K562 (cell line): Measurements from ENCODE around the gene TAS2R1. TPM values are rescaled to one million over a fixed set of nuclear protein-coding genes. Genes with fewer than 3 reads are reported as not detected.

Experiments used
- ATAC-seq: fragments of 200-7000 bp; cut with Tn5 transposase; 3 replicates; pipeline ENCODE4 v1.9.1; 2020; ENCODE audit warnings: moderate library complexity
- BruUV-seq: library from RNA; stranded (reverse); fragments of 400-500 nt; replicated peaks from 2 replicates; lab custom pipeline; 2021; lab: Mats Ljungman, UMichigan
- CTCF ChIA-PET: fragments of 300-600 bp; formaldehyde crosslinking; extraction: SDS; loops from one replicate; lab custom pipeline; 2021; ENCODE audit warnings: low intra/inter-chr PET ratio; lab: Yijun Ruan, JAX
- POLR2A ChIA-PET: fragments of 300-600, 350-650 bp; sonication (Branson Sonifier 250); formaldehyde crosslinking; extraction: SDS; loops from one replicate; lab custom pipeline; 2021; ENCODE audit warnings: antibody characterized with exemption, inconsistent platforms; lab: Yijun Ruan, JAX
- DNase-seq, 4 experiments: peaks; one replicate each; pipeline versions ENCODE4 v3.0.0 to v3.0.0-alpha.2; 2011 to 2018; ENCODE audit warnings: low spot score in 3 of 4, mixed read lengths in 3 of 4; ENCODE audit errors: extremely low read depth in 1 of 4
- FAIRE-seq: peaks from 2 replicates; lab custom pipeline; 2011; peaks lifted over from hg19 to GRCh38; lab: Jason Lieb, UNC
- H2AFZ ChIP-seq: 2 replicates; pipeline ENCODE4 v1.6.0; 2011; ENCODE audit warnings: low read depth, low read length, control low read depth, inconsistent platforms
- H3K27ac ChIP-seq: fragments of 200-600 bp; 3 replicates; pipeline ENCODE4 v1.8.0; 2011; ENCODE audit warnings: low read depth, mild to moderate bottlenecking, control low read depth, inconsistent platforms, low read length, moderate library complexity, mixed read lengths; ENCODE audit errors: extremely low read depth
- H3K27me3 ChIP-seq, 2 experiments: fragments of 300-600 bp in 1 of 2; 2 replicates in 1 of 2; 3 replicates in 1 of 2; pipeline versions ENCODE4 v1.6.0 to v1.8.0; 2011; ENCODE audit warnings: inconsistent platforms in 2 of 2, low read length in 2 of 2, mild to moderate bottlenecking in 1 of 2, mixed read lengths in 1 of 2, moderate library complexity in 1 of 2; ENCODE audit not compliant: control insufficient read depth in 2 of 2, insufficient read depth in 2 of 2
- H3K36me3 ChIP-seq: fragments of 300-600 bp; 3 replicates; pipeline ENCODE4 v1.8.0; 2011; ENCODE audit warnings: mild to moderate bottlenecking, low read length, inconsistent platforms; ENCODE audit not compliant: control insufficient read depth, insufficient read depth
- H3K4me1 ChIP-seq, 2 experiments: fragments of 200-600 bp in 1 of 2; replicated peaks in 1 of 2; 2 replicates in 1 of 2; 3 replicates in 1 of 2; pipeline versions ENCODE4 v1.5.1 to v1.8.0; 2011; ENCODE audit warnings: inconsistent platforms in 2 of 2, low read length in 2 of 2, mild to moderate bottlenecking in 1 of 2, mixed read lengths in 1 of 2, moderate library complexity in 1 of 2; ENCODE audit not compliant: control insufficient read depth in 2 of 2, insufficient read depth in 2 of 2
- H3K4me2 ChIP-seq: 2 replicates; pipeline ENCODE4 v1.6.1; 2011; ENCODE audit warnings: low read length, control low read depth, inconsistent platforms, mixed read lengths; ENCODE audit not compliant: insufficient read depth
- H3K4me3 ChIP-seq: fragments of 200-600 bp; sonication (generic), shearing (Covaris generic); 2 replicates; pipeline ENCODE4 v1.5.1; 2016; ENCODE audit warnings: control low read depth, inconsistent platforms
- H3K79me2 ChIP-seq: fragments of 200-600 bp; 3 replicates; pipeline ENCODE4 v1.8.0; 2011; ENCODE audit warnings: low read length, inconsistent platforms; ENCODE audit not compliant: control insufficient read depth, insufficient read depth
- H3K9ac ChIP-seq, 2 experiments: 2 replicates each; pipeline versions ENCODE4 v1.6.0 to v1.6.1; 2011; ENCODE audit warnings: low read depth in 2 of 2, low read length in 2 of 2, control low read depth in 1 of 2, inconsistent platforms in 1 of 2, mild to moderate bottlenecking in 1 of 2, mixed read lengths in 1 of 2; ENCODE audit not compliant: insufficient read depth in 1 of 2
- H3K9me1 ChIP-seq: one replicate; pipeline ENCODE4 v1.6.0; 2011; ENCODE audit warnings: inconsistent platforms, mild to moderate bottlenecking, low read length, moderate library complexity; ENCODE audit not compliant: control insufficient read depth, insufficient read depth
- H3K9me3 ChIP-seq: replicated peaks from 2 replicates; pipeline ENCODE4 v1.5.1; 2011; ENCODE audit warnings: low read depth, low read length, inconsistent platforms; ENCODE audit not compliant: control insufficient read depth, insufficient read depth
- H4K20me1 ChIP-seq: replicated peaks from 2 replicates; pipeline ENCODE4 v1.6.1; 2011; ENCODE audit warnings: low read length, inconsistent platforms, mixed read lengths; ENCODE audit not compliant: control insufficient read depth, insufficient read depth
- SPI1 ChIP-seq: IDR thresholded peaks from 2 replicates; pipeline ENCODE4 v1.6.1; 2011; ENCODE audit warnings: low read depth, low read length, control low read depth, borderline replicate concordance
- ZC3H8 ChIP-seq: fragments of 450-650 bp; IDR thresholded peaks from 2 replicates; pipeline ENCODE4 v1.6.1; 2017
- ZNF592 ChIP-seq: fragments of 450-650 bp; IDR thresholded peaks from 2 replicates; pipeline ENCODE4 v1.6.1; 2017; ENCODE audit warnings: antibody characterized with exemption, mild to moderate bottlenecking
- ZNF707 ChIP-seq: fragments of 250-450 bp; sonication (Bioruptor Pico); conservative IDR thresholded peaks from 2 replicates; pipeline ENCODE4 v1.8.0; 2022; ENCODE audit warnings: inconsistent platforms, mild to moderate bottlenecking, moderate library complexity
- WGBS: fragments of 100-300 bp; shearing (Covaris generic); methylation state at CpG from one replicate; pipeline ENCODE4 v1.1.6; 2016; ENCODE audit warnings: low coverage, mixed read lengths; ENCODE audit not compliant: insufficient coverage; ENCODE audit errors: missing lambda C conversion rate; 5-methylcytosine and 5-hydroxymethylcytosine counted together
- in situ Hi-C: fragments of 300-500 bp; cut with MboI; formaldehyde crosslinking; loops from 4 replicates; pipeline ENCODE4 v1.15.0; 2018; ENCODE audit warnings: inconsistent platforms, mixed read lengths
- intact Hi-C: fragments of 100-400 bp; cut with micrococcal nuclease; formaldehyde crosslinking; loops from 2 replicates; pipeline ENCODE4 v1.14.2; 2022
- polyA plus RNA-seq, 8 experiments: library from polyadenylated mRNA; depleted of rRNA in 4 of 8; stranded (reverse) in 5 of 8; unstranded in 3 of 8; fragments of >200 nt; fragmentation: Nextera tagmentation in 2 of 8; fragmentation: Illumina TruSeq in 1 of 8; extraction: Ambion mirVana in 2 of 8; extraction: Trizol in 1 of 8; gene quantifications; 2 replicates each; pipeline versions ENCODE4 v1.2.1 to v1.2.3, GENCODE V29; 2011 to 2014; ENCODE audit warnings: inconsistent platforms in 1 of 8, missing spikeins in 1 of 8
- total RNA-seq, 7 experiments: library from RNA; depleted of rRNA in 6 of 7; stranded (reverse); fragments of >200 nt in 6 of 7; fragmentation: Illumina TruSeq in 2 of 7; extraction: Trizol in 2 of 7; gene quantifications; 2 replicates each; pipeline versions ENCODE4 v1.2.1 to v1.2.3, GENCODE V29; 2011 to 2021; ENCODE audit warnings: low replicate concordance in 1 of 7

The TAS2R1 gene
- total and polyA plus RNA-seq, 9 of the 15 experiments (the other 6 are each of a cell fraction or from before 2014, with no cell fraction given): not detected

DNA sequence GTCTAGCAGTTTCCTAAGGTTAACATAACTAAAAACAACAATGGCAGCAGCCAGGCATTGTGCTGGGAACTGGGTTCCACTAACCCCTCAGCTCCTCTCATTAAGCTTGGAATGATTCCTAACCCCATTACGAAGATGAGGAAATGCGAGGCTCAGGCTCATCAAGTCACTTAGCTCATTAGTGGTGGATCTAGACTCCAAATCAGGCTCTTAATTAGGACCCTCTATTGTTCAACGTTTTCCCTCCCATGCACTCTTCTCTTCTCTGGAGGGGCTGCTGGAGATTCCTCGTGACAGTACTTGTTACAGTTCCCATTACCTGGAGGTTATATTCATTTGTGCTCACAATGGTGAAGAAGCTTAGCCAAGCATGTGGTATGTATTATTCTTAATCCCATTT lies 6.5 kb downstream of the TAS2R1 start (continued):
- TF ChIP-seq ZNF592 (no peak), ZC3H8 (no peak)

- TF ChIP-seq ZNF707 (CRISPR knock-in tag): no peak
- peak; percentile 69; the same call in 1 of the 2 replicates for TF ChIP-seq SPI1
- ChIA-PET CTCF (no interaction called here), POLR2A (no interaction called here)
- in situ Hi-C loops (no loop called here), intact Hi-C loops (no loop called here)
- Histone ChIP-seq H4K20me1 (no peaks in the 10 kb centered on the region), H3K9ac (no peak overlapping the region), H3K4me3 (no peak overlapping the region), H3K9me3 (no peaks in the 10 kb centered on the region), H3K27ac (no peak overlapping the region), H3K9me1 (no peaks in the 10 kb centered on the region), H2AFZ (no peak overlapping the region), H3K4me2 (no peak overlapping the region), H3K27me3 (no peaks in the 10 kb centered on the region), H3K36me3 (no peaks in the 10 kb centered on the region), H3K79me2 (no peaks in the 10 kb centered on the region), H3K4me1 (no peaks in the 10 kb centered on the region)
- DNase-seq (no peak), FAIRE-seq (no peak), ATAC-seq (no peak)
- BruUV-seq: no TSS peak
- WGBS: 1% methylated on average over 5 of the region's 5 CpGs
Measured at GRCh38 chr5:9622971-9623421, 7.2 kb downstream of the TAS2R1 start.
